Stimulated activated CD4-positive, alpha-beta T cell treated with anti-CD3 and anti-CD28 coated beads, TNF-alpha, amount 100 ng/mL, for 24 hours (primary cell): ENCODE measurements around the gene PNPLA7.

ENCODE experiments used
- DNase-seq, 3 experiments: peaks; one replicate each; pipeline ENCODE4 v3.0.0-alpha.2; 2020; ENCODE audit warnings: low read depth in 3 of 3

Gene PNPLA7

DNA sequence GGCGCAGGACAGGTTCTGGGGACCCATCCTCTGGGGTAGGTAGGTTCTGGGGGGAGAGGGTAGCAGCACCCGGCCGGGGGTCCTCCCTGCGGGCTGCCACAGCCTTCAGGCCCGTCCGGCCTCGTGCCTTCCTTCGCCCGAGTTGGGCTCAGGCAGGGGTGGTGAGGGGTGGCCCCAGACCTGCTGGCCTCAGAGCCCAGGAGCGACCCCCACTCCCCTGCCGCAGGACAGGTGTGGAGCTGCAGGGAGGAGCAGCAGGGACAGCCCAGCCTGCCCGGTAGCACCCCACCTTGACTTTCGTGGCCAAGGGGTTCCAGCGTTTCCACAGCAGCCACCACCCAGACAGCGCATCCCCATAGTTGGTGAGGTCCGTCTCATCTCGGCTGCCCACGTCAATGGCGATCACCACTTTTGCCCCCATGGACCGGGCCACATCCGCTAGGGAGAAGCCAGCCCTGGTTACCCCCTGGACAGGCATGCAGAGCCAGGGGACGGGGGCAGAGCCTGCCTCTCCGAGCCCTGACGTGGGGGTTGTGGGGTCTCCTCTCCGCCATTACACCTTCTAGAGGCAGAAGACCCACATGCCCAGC, 87.7 kb downstream of the PNPLA7 start:
- no peak for DNase-seq

DNA sequence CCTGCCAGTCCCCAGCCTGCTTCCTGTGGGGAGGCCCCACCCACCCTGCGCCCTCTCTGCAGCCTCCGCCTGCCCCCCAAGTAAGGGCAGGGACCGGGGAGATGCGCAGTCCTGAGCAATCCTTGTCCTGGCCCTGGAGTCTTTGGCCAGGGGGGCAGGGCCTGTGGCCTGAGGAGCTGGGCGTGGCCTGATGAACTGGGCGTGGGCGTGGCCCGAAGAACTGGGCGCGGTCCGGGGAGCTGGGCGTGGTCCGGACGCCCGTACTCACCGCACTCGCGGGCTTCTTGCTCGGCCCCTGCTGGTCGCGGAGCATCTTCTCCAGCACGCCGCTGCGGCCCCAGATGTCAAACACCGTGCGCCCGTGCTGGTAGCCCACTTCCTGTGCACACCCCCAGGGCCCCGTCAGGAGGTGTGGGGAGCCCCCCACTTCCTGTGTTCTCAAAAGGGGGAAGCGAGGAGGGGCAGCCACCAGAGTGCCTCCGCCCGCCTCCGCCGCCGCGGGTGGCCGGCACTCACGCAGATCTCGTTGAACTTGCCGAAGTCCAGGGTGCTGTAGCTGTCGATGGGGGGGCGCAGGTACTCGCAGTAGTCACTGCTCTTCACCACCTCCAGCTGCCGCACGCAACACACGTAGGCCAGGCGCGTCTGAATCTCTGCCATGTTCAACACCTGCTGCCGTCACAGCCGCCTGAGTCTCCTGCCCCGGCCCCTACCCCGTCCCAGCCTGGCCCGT, 88.4 kb downstream of the PNPLA7 start:
- peak; percentile 30 to 82 (median 38) for DNase-seq

DNA sequence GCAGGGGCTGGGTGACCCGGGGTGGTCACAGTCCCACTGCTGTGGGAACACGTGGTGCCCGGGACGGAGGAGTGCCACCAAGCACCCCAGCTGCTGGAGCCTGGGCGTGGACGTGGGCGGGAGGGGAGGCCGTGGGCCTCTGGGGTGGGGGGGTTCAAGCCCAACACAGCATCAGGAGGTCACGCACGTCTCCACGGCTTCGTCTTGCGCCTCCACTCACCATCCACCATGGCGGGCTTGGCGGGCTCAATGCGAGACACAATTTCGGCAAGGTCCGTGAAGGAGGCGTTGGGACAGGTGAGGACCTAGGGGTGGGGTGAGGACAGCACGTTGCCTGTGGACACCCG, 88.9 kb downstream of the PNPLA7 start:
- no peak for DNase-seq

GRCh38 chr9:137460363-137461315, 89.6 kb downstream of the PNPLA7 start:
- no peak for DNase-seq

GRCh38 chr9:137459601-137460362, 90.4 kb downstream of the PNPLA7 start:
- DNase-seq: no peak

- DNase-seq: peak; percentile 87 to 91 (median 89)
Measured at GRCh38 chr9:137459152-137459600, 91.0 kb downstream of the PNPLA7 start, which contains the start of gene NSMF. Gene NSMF (minus strand): TSS chr9:137459334. CDS start chr9:137459102, 232 bp downstream.

DNA sequence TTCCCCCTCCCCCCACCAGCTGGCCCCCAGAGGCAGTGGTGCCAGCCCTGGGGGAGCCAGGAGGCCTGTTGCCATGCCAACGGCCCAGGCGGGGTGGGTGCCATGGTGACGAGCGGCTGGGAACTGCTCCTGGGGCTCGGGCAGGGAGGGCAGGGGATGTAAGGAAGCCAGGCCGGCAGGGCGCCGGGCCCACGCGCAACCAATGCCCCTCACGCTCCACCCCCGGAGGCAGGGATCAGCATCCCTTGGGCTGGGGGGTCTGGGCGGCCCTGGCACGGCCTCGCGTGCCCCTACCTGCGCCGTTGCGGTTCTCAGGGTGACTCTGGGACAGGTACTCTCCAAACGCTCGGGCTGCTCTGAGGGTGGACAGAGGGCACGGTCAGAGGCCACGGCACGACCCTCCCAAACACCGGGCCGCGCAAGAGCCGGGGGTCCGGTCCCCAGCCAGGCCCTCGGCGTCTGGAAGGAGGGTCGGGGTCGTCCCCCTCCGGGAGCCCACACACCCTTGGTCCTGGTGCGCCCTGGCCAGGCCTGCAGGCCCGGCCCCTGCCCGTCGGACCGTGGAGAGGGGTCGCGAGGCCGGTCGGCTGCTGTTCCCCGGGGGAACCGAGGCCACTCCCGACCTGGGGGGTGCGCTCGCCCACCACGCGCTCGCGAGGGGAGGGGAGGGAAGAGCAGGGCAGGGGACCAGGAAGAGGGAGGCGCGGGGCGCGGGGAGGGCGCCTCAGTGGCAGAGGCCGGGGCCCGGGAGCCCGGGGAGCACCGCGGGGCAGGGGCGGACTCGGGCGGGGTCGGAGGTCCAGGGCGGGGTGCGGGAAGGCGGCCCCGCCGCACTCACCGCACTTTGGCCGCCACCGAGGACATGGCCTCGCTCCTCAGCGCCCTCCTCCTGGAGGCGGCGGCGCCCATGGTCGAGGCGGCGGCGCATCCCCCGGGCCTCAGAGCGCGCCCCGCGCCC, 91.7 kb downstream of the PNPLA7 start:
- no peak for DNase-seq

- no peak for DNase-seq
Measured at GRCh38 chr9:137457406-137458193, 92.6 kb downstream of the PNPLA7 start.

DNA sequence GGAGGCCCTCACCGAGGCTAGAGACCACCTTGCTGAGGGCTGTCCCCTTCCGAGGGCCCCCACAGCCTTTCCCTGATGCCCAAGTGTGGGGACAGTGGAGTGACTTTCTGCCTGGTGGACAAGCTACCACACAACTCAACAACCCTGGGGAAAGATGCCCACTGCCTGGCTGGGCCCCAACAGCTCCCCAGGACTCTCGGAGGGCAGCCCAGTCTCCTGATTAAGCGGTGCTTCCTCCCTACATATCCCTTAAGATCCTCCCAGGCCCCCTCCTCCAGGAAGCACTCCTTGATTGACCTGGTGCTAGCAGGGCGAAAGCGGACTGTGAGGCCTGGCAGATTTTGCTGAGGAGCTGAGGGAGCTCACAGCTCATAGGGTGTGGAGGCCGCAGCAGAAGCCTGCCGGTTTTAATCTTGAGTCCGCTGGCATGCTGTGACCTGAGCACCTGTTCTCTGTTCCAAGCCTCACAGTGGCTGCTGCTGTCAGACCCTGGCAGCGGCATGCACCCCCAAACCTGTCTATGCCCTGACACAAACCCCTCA, 93.3 kb downstream of the PNPLA7 start:
- no peak for DNase-seq

DNA sequence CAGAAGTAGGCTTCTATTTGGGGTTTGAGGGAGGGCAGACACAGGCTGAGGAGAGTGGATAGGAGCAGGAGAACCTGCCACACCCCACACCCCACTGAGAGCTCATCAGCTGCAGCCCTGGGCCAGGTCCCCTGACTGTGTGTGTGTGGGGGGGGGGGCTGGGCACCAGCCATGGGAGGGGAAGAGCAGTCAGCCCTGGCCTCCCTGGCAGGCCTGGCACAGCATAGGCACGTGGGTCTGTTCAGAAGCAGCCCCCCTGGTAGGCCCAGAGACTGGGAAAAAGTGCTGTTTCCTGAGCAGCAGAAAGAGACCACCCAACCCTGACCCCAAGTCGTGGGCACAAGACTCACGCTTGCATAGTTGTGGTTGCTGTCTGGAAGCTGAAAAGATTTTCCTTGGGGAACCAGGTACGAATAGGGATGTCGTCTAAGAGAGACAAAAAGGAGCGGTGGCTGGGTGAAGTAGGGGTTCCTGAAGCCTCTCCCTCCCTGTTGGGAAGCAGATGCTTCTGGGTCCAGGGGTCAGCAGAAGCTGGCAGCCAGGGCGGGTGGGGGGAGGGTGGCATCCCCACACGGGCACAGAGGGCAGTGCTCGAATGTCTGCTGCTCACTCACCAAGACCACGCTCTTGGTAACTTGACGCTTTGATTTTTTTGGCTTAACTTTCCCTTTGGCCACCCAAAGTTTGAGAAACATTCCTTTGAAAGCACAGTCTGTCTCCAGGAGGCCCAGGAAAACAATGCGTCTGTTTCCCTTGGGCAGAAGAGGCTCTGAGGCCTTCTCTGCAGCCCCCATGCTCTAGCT, 93.9 kb downstream of the PNPLA7 start:
- DNase-seq: no peak

- no peak for DNase-seq
Measured at GRCh38 chr9:137455359-137455991, 94.7 kb downstream of the PNPLA7 start.

DNA sequence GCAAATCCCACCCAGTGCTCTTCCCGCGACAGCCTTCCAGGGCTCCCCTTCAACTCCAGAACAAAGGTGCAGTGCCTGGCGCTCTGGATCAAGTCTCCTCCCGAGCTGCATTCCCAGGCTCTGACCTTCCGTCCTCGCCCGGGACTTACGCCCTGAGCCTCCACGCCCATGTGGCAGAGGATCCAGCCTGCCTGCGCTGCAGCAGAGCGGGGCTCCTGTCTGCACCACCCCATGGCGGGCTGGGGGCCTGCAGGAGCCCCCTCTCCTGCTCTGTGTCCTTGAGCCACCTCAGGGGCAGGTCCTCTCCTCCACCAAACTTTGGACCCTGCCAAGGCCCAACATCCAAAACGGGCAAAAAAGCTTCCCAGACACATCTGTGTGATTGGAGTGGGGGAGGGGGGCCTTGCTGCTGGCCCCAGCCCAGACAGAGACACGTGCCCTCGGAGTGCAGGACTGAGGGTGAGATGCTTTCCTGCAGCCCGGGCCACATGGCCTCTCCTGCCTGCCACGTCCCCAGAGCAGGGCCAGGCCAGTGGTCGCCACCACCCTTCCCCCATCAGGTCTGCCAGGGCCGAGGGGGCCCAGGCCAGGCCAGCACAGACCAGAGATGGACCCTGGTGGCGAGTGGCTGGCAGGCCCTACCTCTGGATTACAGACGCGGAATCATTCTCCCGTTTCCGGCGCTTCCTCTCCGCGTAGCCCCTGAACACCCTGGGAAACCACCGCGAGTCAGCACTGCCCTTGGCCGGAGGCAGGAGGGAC, 95.4 kb downstream of the PNPLA7 start:
- DNase-seq: no peak

GRCh38 chr9:137454145-137454596, 96.0 kb downstream of the PNPLA7 start:
- peak in 1 of 3 experiments; percentile 35 for DNase-seq

GRCh38 chr9:137453643-137454081, 96.5 kb downstream of the PNPLA7 start:
- peak in 1 of 3 experiments; percentile 60 for DNase-seq

DNA sequence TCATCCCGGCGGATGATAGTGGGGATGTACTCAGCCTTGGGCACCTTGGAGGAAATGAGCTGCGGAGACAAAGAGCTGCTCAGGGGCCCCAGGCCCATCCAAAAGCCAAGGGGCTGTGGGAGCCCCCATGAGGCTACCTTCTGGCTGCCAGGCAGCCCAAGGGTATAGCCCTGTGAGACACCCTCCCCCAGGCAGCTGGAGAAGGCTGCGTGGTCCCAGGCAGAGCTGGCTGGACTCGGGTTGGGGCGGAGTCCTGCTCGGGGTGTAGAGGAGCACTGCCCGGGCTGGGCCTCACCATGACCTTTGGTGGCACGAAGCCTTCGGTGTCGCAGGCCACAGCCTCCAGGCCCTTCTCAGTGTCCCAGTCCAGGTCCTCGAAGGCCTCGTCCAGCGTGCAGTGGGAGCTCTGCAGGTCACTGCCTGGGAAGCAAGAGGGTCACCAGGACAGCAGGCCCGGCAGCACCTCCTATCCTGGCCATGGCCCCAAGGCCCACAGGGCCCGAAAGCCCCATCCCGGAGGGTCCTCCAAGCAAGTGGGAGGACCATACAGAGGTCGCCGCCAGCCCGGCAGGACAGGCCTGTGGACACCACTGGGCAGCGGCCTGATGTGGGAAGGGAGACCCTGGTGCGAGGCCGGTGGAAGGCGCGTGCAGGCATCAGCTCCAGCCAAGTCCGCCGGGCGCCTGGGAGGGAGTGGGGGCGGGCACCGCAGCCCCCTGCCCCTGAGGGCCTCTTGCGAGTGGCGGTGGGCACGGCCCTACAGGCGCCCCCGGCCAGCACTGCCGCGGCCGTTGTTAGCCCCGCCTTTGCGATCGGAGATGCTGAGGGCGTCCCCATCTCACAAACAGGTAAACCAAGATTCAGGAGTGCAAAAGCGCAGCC, 97.2 kb downstream of the PNPLA7 start:
- no peak for DNase-seq
